WI38 (cell line): ENCODE results near the gene STRIP2.
"Not testable (repeated sequence)": the region's sequence is repeated elsewhere in the genome, so short reads cannot be mapped to it uniquely, and the experiment has no call there.

ENCODE experiments used
- H3K4me3 ChIP-seq: 2 replicates; pipeline ENCODE4 v1.5.1; 2011; ENCODE audit warnings: low read depth, mild to moderate bottlenecking, control low read depth, low read length
- CTCF ChIP-seq: IDR thresholded peaks from 2 replicates; pipeline ENCODE4 v1.5.1; 2012; ENCODE audit warnings: low read depth, mild to moderate bottlenecking, control low read depth, low read length

STRIP2 gene

GRCh38 chr7:129443612-129444011 is 9.4 kb downstream of the STRIP2 start:
- no peak for TF ChIP-seq CTCF
- no peak overlapping the region for H3K4me3 ChIP-seq

GRCh38 chr7:129444776-129445175 is 10.5 kb downstream of the STRIP2 start:
- H3K4me3 ChIP-seq, result not testable (repeated sequence)

GRCh38 chr7:129446925-129447324 is 12.7 kb downstream of the STRIP2 start:
- not testable (repeated sequence) for H3K4me3 ChIP-seq

- not testable (repeated sequence) for H3K4me3 ChIP-seq
These were observed 13.2 kb downstream of the STRIP2 start for GRCh38 chr7:129447445-129447844.

GRCh38 chr7:129448608-129449007 is 14.4 kb downstream of the STRIP2 start:
- not testable (repeated sequence) for H3K4me3 ChIP-seq

- H3K4me3 ChIP-seq, result no peak overlapping the region
- TF ChIP-seq CTCF, result no peak
These were observed 16.1 kb downstream of the STRIP2 start for GRCh38 chr7:129450295-129450694.

GRCh38 chr7:129452589-129453231 is 18.5 kb downstream of the STRIP2 start:
- no peak overlapping the region for H3K4me3 ChIP-seq
- no peak for TF ChIP-seq CTCF

GRCh38 chr7:129453510-129454248 is 19.4 kb downstream of the STRIP2 start:
- no peak for TF ChIP-seq CTCF
- no peak overlapping the region for H3K4me3 ChIP-seq

- H3K4me3 ChIP-seq, result no peak overlapping the region
- no peak for TF ChIP-seq CTCF
These were observed 20.0 kb downstream of the STRIP2 start for GRCh38 chr7:129454249-129454551.
